ENCODE data around the gene RPL37A. TPM values are rescaled to one million over a fixed set of nuclear protein-coding genes. Genes with fewer than 3 reads are reported as not detected.

The RPL37A gene
- total and polyA plus RNA-seq, 3 donors from 2014 or later: 806 to 2,664 (median 1,188) TPM

DNA sequence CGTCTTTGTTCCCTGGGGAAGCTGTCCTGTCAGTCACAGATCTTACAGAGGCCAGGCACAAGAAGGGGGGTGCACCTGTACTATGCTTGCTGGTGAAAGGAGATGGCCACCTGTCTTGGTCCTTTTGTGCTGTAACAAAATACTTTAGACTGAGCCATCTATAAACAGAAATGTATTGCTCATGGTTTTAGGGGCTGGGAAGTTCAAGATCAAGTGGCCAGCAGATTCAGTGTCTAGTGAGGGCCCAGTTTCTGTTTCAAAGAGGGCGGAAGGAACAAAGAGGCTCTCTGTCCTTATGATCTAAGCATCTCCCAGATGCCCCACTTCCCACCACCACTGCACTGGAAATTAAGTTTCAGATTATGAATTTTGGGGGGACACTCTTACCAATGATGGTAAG lies 35.5 kb upstream of the RPL37A start:
- 85 to 88% methylated on average over 2 of the region's 2 CpGs for WGBS, 2 donors
- no peaks in the 10 kb centered on the region for H3K9me3 ChIP-seq
- H3K4me3 ChIP-seq: no peak overlapping the region
- no peak for TF ChIP-seq POLR2A (IDR thresholded peaks at IDR 0.05)
- TF ChIP-seq, protein P1, sequence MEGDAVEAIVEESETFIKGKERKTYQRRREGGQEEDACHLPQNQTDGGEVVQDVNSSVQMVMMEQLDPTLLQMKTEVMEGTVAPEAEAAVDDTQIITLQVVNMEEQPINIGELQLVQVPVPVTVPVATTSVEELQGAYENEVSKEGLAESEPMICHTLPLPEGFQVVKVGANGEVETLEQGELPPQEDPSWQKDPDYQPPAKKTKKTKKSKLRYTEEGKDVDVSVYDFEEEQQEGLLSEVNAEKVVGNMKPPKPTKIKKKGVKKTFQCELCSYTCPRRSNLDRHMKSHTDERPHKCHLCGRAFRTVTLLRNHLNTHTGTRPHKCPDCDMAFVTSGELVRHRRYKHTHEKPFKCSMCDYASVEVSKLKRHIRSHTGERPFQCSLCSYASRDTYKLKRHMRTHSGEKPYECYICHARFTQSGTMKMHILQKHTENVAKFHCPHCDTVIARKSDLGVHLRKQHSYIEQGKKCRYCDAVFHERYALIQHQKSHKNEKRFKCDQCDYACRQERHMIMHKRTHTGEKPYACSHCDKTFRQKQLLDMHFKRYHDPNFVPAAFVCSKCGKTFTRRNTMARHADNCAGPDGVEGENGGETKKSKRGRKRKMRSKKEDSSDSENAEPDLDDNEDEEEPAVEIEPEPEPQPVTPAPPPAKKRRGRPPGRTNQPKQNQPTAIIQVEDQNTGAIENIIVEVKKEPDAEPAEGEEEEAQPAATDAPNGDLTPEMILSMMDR (IDR thresholded peaks at IDR 0.05): no peak
- intact Hi-C loops (cut with DNase I; ENCODE audit: low total_unique reads): no loop called here
- no peaks in the 10 kb centered on the region for H3K27me3 ChIP-seq
- no peaks in the 10 kb centered on the region for H3K4me1 ChIP-seq
- DNase-seq: no peak
- H3K27ac ChIP-seq: no peak overlapping the region
- no peaks in the 10 kb centered on the region for H3K36me3 ChIP-seq (ENCODE audit: low read depth, missing control alignments)

DNA sequence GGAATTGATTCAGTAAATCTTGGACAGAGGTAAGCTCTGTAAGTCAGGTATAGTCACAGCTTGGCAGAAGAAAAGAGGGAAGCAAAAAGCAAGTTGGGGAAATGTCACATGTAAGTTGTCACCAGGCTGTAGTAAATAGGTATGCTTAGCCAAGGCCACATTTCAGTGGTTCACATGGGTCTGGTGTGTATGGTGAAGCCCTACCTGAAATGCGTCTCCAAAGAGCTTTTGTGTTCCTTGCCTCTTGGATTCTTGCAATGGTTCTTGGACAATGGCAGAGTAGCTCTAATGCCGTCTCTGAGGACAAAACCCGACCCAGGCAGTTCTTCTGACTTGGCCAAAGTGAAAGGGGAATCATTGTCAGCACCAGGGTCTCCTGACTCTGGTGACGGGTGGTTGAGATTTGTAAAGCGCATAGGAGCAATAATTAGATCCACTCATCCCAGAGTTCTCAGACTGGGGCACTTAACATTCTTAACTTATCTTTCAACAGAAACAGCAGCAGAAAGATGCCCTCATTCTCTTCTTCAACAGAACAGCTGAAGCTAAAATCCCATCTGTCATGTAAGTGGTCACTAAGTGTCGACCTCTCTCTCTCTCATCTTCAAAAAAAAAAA lies 34.4 kb upstream of the RPL37A start:
- H3K27me3 ChIP-seq: no peaks in the 10 kb centered on the region
- H3K4me3 ChIP-seq: no peak overlapping the region
- TF ChIP-seq, protein P1 (IDR thresholded peaks at IDR 0.05): no peak
- TF ChIP-seq POLR2A (IDR thresholded peaks at IDR 0.05): no peak
- intact Hi-C loops (cut with DNase I; ENCODE audit: low total_unique reads): no loop called here
- no peak for DNase-seq
- H3K36me3 ChIP-seq (ENCODE audit: low read depth, missing control alignments): no peaks in the 10 kb centered on the region
- H3K4me1 ChIP-seq: no peaks in the 10 kb centered on the region
- H3K9me3 ChIP-seq: no peaks in the 10 kb centered on the region
- no peak overlapping the region for H3K27ac ChIP-seq
- 90 to 91% methylated on average over 6 of the region's 6 CpGs for WGBS, 2 donors

DNA sequence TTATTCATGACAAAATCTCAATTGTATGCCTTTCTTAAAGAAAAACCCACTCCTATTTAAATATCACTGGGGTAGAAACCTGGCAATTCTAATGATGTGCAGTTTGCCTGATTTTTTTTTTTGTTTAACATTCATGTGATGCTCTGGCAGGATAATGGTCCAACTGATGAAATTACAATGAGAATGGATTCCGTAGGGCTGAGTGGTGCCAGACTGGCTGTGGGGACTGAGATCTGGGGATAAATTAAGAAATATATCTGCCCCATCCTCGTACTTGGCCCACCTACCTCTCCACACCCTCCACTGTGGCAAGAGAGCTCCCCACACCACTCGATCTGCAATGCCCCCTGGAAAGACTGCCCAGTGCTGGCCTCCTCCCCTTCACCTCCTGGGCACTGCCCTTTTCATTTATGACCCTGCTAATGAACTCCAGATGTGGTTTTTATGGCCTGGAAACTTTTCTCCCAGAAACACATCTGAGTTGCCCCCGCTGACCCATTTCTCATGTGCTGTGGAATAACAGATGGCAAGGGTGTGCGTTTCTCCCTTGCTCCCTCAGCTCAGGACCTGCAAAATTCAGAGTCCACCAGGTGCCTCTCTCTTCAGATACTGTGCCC lies 33.0 kb upstream of the RPL37A start:
- H3K36me3 ChIP-seq (ENCODE audit: low read depth, missing control alignments): no peaks in the 10 kb centered on the region
- TF ChIP-seq, protein P1 (IDR thresholded peaks at IDR 0.05): no peak
- no peak for TF ChIP-seq POLR2A (IDR thresholded peaks at IDR 0.05)

DNA sequence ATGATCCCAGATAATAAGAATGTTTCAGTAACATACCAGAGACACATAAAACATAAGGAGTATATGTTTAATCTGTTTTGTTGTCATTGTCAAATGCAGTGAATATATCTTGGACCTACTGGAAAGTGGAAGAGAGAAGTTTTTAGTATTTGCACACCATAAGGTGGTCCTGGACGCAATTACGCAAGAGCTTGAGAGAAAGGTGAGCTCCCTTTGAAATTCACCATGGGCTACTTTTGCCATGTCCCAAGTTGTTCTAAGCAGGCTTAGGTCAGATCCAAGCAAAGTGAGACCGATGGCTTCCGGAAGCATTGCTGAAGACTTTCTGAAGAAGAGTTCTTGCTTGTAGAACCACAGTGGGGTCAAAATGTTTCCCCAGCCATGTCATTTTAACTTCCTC lies 30.8 kb upstream of the RPL37A start:
- TF ChIP-seq, protein P1 (IDR thresholded peaks at IDR 0.05): no peak
- TF ChIP-seq POLR2A (IDR thresholded peaks at IDR 0.05): no peak
- WGBS, 2 donors: 87 to 98% methylated on average over 4 of the region's 4 CpGs
- intact Hi-C loops (cut with DNase I; ENCODE audit: low total_unique reads): no loop called here
- H3K4me3 ChIP-seq: no peak overlapping the region
- H3K27me3 ChIP-seq: no peaks in the 10 kb centered on the region
- H3K27ac ChIP-seq: no peak overlapping the region
- no peaks in the 10 kb centered on the region for H3K9me3 ChIP-seq
- no peak for DNase-seq
- no peaks in the 10 kb centered on the region for H3K4me1 ChIP-seq
- no peaks in the 10 kb centered on the region for H3K36me3 ChIP-seq (ENCODE audit: low read depth, missing control alignments)

More for the DNA sequence above, 33.0 kb upstream of the RPL37A start:
- WGBS, 2 donors: 70 to 71% methylated on average over 5 of the region's 5 CpGs
- Histone ChIP-seq H3K4me3 (no peak overlapping the region), H3K4me1 (no peaks in the 10 kb centered on the region), H3K27ac (no peak overlapping the region), H3K27me3 (no peaks in the 10 kb centered on the region), H3K9me3 (no peaks in the 10 kb centered on the region)
- intact Hi-C loops (cut with DNase I; ENCODE audit: low total_unique reads): no loop called here
- no peak for DNase-seq

DNA sequence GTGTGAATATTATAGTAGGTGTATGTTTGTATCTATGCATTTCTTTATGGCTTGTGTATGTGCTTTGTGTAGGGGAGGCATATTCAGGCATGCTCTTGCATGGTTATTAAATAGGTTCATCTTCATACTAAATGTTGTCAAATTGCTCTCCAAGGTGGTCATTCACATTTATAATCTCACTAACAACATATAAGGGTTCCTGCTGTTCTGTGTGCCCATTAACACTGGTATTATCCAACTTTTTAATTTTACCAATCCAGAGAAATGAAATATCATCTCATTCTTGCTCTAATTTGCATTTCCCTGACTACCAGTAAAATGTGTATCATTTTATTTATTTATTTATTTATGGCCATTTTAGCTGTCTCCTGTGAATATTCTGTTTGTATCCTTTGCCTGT lies 29.0 kb upstream of the RPL37A start:
- Histone ChIP-seq H3K4me1 (no peaks in the 10 kb centered on the region), H3K27ac (no peak overlapping the region), H3K4me3 (no peak overlapping the region), H3K36me3 (ENCODE audit: low read depth, missing control alignments) (no peaks in the 10 kb centered on the region), H3K9me3 (no peaks in the 10 kb centered on the region), H3K27me3 (no peaks in the 10 kb centered on the region)
- no peak for TF ChIP-seq POLR2A (IDR thresholded peaks at IDR 0.05)
- TF ChIP-seq, protein P1 (IDR thresholded peaks at IDR 0.05): no peak
- DNase-seq: no peak
- intact Hi-C loops (cut with DNase I; ENCODE audit: low total_unique reads): no loop called here
